Right renal cortex interstitium (tissue), 3 donors: ENCODE results near the gene ZNF512. TPM values are rescaled to one million over a fixed set of nuclear protein-coding genes. Genes with fewer than 3 reads are reported as not detected.

Experiments
- DNase-seq, 3 donors: peaks; one replicate each; pipeline ENCODE4 v3.0.0-alpha.2; 2013; ENCODE audit warnings: low read depth in 3 of 3, low spot score in 2 of 3
- polyA plus RNA-seq, 3 donors: library from polyadenylated mRNA; unstranded; fragments of 120-200 nt; gene quantifications; one replicate each; pipeline ENCODE4 v1.2.1, GENCODE V29; 2013; ENCODE audit not compliant: insufficient read length in 3 of 3

The ZNF512 gene
- polyA plus RNA-seq, 3 donors: 80.9 to 89.1 (median 83.2) TPM

DNA sequence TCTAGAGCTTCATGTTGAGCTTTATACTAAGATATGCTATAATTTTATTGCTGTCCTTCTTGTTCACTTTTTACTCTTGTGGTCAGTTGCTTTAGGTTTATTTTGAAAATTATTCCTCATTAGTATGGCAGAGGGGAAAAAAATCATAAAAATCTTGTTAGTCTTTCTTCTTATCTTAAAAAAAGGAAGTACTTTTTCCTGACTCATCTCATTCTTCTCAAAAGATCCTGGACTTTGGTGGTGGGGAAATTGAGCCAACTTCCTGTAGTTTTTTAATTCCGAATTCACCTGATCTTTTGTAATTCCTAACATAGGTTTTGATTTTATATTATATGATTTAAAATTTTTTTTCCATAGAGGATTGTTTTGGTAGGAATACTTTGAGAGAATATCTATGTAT is 84.6 kb downstream of the ZNF512 start:
- no peak for DNase-seq

DNA sequence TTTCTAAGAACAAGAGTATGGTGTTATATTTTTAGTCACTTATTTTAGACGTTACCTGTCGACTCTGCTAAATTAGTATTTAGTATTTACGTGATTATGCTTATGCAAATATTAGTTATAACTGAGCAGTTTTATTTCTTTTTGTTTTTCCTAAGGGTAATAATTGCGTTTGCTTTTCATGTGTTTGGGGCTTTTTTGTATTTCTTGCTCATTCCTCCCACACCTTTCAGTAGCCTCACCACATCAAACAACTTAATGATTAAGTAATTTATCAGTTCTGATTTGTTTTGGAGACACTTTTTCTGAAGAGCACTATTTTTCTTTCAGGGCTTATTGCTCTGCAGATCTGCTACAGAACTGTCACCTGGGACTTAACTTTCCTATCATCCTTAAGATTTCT is 88.4 kb downstream of the ZNF512 start:
- DNase-seq: no peak

Other genes with a start within 250 kb of the ZNF512 start
- 10 to 100 TPM; 64.5 to 71.2 (median 67.7) TPM for gene GTF3C2, start 226.3 kb upstream of the ZNF512 start, polyA plus RNA-seq
- 10 to 100 TPM; 50.9 to 55.0 (median 51.2) TPM for gene EIF2B4, start 212.7 kb upstream of the ZNF512 start, polyA plus RNA-seq
- 100 to 1,000 TPM; 100 to 114 (median 106) TPM for gene SNX17, start 212.4 kb upstream of the ZNF512 start, polyA plus RNA-seq
- gene ZNF513, start 202.3 kb upstream of the ZNF512 start, polyA plus RNA-seq: 10 to 100 TPM; 16.9 to 19.1 (median 16.9) TPM
- gene PPM1G, start 173.5 kb upstream of the ZNF512 start, polyA plus RNA-seq: 100 to 1,000 TPM in 2 of 3 donors, 10 to 100 TPM in 1; 95.5 to 109 (median 103) TPM
- gene NRBP1, start 154.4 kb upstream of the ZNF512 start, polyA plus RNA-seq: 100 to 1,000 TPM; 126 to 135 (median 130) TPM
- gene KRTCAP3, start 140.7 kb upstream of the ZNF512 start, polyA plus RNA-seq: 1 to 10 TPM; 5.6 to 8.1 (median 6.5) TPM
- gene IFT172, start 93.3 kb upstream of the ZNF512 start, polyA plus RNA-seq: 10 to 100 TPM; 39.1 to 44.9 (median 39.8) TPM
- 1 to 10 TPM; 7.4 to 8.2 (median 7.6) TPM for gene FNDC4, start 87.8 kb upstream of the ZNF512 start, polyA plus RNA-seq
- gene GCKR, start 86.2 kb upstream of the ZNF512 start, polyA plus RNA-seq: not detected
- 10 to 100 TPM; 13.0 to 14.1 (median 13.9) TPM for gene CCDC121, start 46.0 kb downstream of the ZNF512 start, polyA plus RNA-seq
- gene GPN1, start 46.0 kb downstream of the ZNF512 start, polyA plus RNA-seq: 10 to 100 TPM; 63.9 to 69.7 (median 67.3) TPM
- 10 to 100 TPM; 51.1 to 57.4 (median 53.9) TPM for gene SUPT7L, start 80.6 kb downstream of the ZNF512 start, polyA plus RNA-seq
- 10 to 100 TPM; 32.5 to 33.6 (median 33.6) TPM for gene SLC4A1AP, start 80.8 kb downstream of the ZNF512 start, polyA plus RNA-seq
- 100 to 1,000 TPM; 182 to 196 (median 183) TPM for gene MRPL33, start 188.7 kb downstream of the ZNF512 start, polyA plus RNA-seq